Measurements from ENCODE around the gene KIRREL3.
A peak's percentile ranks its signal among the peaks of the same experiment; 100 is the strongest.

KIRREL3 gene

GRCh38 chr11:126570489-126570888, 430.1 kb downstream of the KIRREL3 start:
- no peak for DNase-seq (ENCODE audit: low spot score)

- no peak for DNase-seq (ENCODE audit: low spot score)
Observed at GRCh38 chr11:126567419-126567818, 433.2 kb downstream of the KIRREL3 start.

GRCh38 chr11:126564566-126564965, 436.0 kb downstream of the KIRREL3 start:
- no peak for DNase-seq (ENCODE audit: low spot score)

GRCh38 chr11:126561327-126561893, 439.2 kb downstream of the KIRREL3 start:
- DNase-seq (ENCODE audit: low spot score) = peak; percentile 9

- DNase-seq (ENCODE audit: low spot score) = no peak
Observed at GRCh38 chr11:126560221-126560620, 440.3 kb downstream of the KIRREL3 start.

GRCh38 chr11:126548581-126549550, 451.7 kb downstream of the KIRREL3 start:
- no peak for DNase-seq (ENCODE audit: low spot score)

GRCh38 chr11:126547691-126548090, 452.9 kb downstream of the KIRREL3 start:
- no peak for DNase-seq (ENCODE audit: low spot score)

- DNase-seq (ENCODE audit: low spot score) = no peak
Observed at GRCh38 chr11:126547161-126547560, 453.4 kb downstream of the KIRREL3 start.

GRCh38 chr11:126546694-126547093, 453.9 kb downstream of the KIRREL3 start:
- no peak for DNase-seq (ENCODE audit: low spot score)

- DNase-seq (ENCODE audit: low spot score) = no peak
Observed at GRCh38 chr11:126546191-126546590, 454.4 kb downstream of the KIRREL3 start.

- no peak for DNase-seq (ENCODE audit: low spot score)
Observed at GRCh38 chr11:126545057-126545555, 455.5 kb downstream of the KIRREL3 start.

- no peak for DNase-seq (ENCODE audit: low spot score)
Observed at GRCh38 chr11:126544108-126545056, 456.2 kb downstream of the KIRREL3 start.

GRCh38 chr11:126543691-126544090, 456.9 kb downstream of the KIRREL3 start:
- no peak for DNase-seq (ENCODE audit: low spot score)

- no peak for DNase-seq (ENCODE audit: low spot score)
Observed at GRCh38 chr11:126542334-126543015, 458.1 kb downstream of the KIRREL3 start.

GRCh38 chr11:126538071-126538470, 462.5 kb downstream of the KIRREL3 start:
- DNase-seq (ENCODE audit: low spot score) = no peak

GRCh38 chr11:126537492-126537891, 463.1 kb downstream of the KIRREL3 start:
- no peak for DNase-seq (ENCODE audit: low spot score)

- no peak for DNase-seq (ENCODE audit: low spot score)
Observed at GRCh38 chr11:126534141-126534805, 466.3 kb downstream of the KIRREL3 start.

- no peak for DNase-seq (ENCODE audit: low spot score)
Observed at GRCh38 chr11:126533560-126533959, 467.0 kb downstream of the KIRREL3 start.

GRCh38 chr11:126530416-126530815, 470.2 kb downstream of the KIRREL3 start:
- no peak for DNase-seq (ENCODE audit: low spot score)

GRCh38 chr11:126529037-126529436, 471.5 kb downstream of the KIRREL3 start:
- DNase-seq (ENCODE audit: low spot score) = no peak

- DNase-seq (ENCODE audit: low spot score) = no peak
Observed at GRCh38 chr11:126528075-126528474, 472.5 kb downstream of the KIRREL3 start.

Measured in activated CD4-positive, alpha-beta T cell treated with anti-CD3 and anti-CD28 coated beads, Interleukin-2, Interleukin-4, amounts not matched to agents 100 ng/mL and 50 ng/mL, durations not matched to agents 16 hours and 8 hours (primary cell).